SH-SY5Y (cell line): ENCODE measurements around the gene GRAMD2A.

Experiments
- GATA2 ChIP-seq: IDR thresholded peaks from 2 replicates; pipeline ENCODE4 v1.6.1; 2011; ENCODE audit warnings: mild to moderate bottlenecking, low read depth, low read length
- GATA3 ChIP-seq: IDR thresholded peaks from 2 replicates; pipeline ENCODE4 v1.6.1; 2011; ENCODE audit warnings: low read depth, mild to moderate bottlenecking, low read length, moderate library complexity

DNA sequence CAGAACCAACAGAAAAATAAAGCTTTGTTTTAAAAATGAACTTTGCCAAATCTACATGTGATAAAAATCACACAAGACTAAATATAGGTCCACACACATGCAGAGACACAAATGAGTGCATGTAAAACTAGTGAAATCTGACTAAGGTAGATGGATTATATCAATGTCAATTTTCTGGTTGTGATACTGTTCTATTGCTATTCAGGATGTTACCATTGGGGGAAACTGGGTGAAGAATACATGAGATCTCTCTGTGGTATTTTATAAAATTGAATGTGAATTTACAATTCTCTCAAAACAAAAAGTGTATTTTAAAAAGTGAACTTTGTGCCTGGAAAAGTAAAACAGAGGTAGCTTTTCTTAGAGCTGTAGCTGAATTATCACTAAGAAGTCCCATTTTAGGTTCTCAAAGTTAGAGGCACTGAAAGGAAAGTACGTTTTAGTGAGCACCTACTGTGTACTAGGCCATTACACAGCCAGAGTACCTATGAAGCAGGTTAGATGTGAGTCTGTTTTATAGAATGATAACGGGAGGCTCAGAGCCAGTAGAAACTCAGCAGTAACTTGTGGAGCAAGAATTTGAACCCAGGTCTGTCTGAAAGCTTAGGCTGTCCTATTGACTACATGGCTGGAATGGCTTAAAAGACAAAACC is 8.2 kb downstream of the GRAMD2A start:
- no peak for TF ChIP-seq GATA3
- TF ChIP-seq GATA2: no peak
